ENCODE data around the gene TADA1.
A peak's percentile ranks its signal among the peaks of the same experiment; 100 is the strongest.
"Not testable (repeated sequence)": the region's sequence is repeated elsewhere in the genome, so short reads cannot be mapped to it uniquely, and the experiment has no call there.

TADA1 gene

GRCh38 chr1:166839600-166840308, 36.3 kb downstream of the TADA1 start:
- Mint-ChIP-seq H3K4me3 (peak overlapping the region; percentile 87), H3K4me1 (peaks cover 50% of the 10 kb centered on the region), H3K9me3 (no peaks in the 10 kb centered on the region), H3K36me3 (peaks cover 17% of the 10 kb centered on the region), H3K27me3 (no peaks in the 10 kb centered on the region), H3K27ac (peak overlapping the region; percentile 80)

GRCh38 chr1:166838766-166839599, 37.1 kb downstream of the TADA1 start, which contains the start of gene POGK:
POGK (plus strand) TSS chr1:166839475; CDS start chr1:166840957, 1,482 bp downstream.
- no peaks in the 10 kb centered on the region for H3K27me3 Mint-ChIP-seq
- peaks cover 42% of the 10 kb centered on the region for H3K4me1 Mint-ChIP-seq

GRCh38 chr1:166836733-166837132, 39.3 kb downstream of the TADA1 start:
- H3K27me3 Mint-ChIP-seq = no peaks in the 10 kb centered on the region
- H3K9me3 Mint-ChIP-seq = no peaks in the 10 kb centered on the region
- H3K36me3 Mint-ChIP-seq = peaks cover 7% of the 10 kb centered on the region
- peaks cover 25% of the 10 kb centered on the region for H3K4me1 Mint-ChIP-seq
- H3K4me3 Mint-ChIP-seq = no peak overlapping the region
- no peak overlapping the region for H3K27ac Mint-ChIP-seq

More at GRCh38 chr1:166838766-166839599, 37.1 kb downstream of the TADA1 start, which contains the start of gene POGK:
- H3K9me3 Mint-ChIP-seq = no peaks in the 10 kb centered on the region
- H3K27ac Mint-ChIP-seq = peak within 1 kb of the TSS; percentile 96
- peaks cover 11% of the 10 kb centered on the region for H3K36me3 Mint-ChIP-seq
- peak within 1 kb of the TSS; percentile 96 for H3K4me3 Mint-ChIP-seq

- H3K27me3 Mint-ChIP-seq, H3K27ac Mint-ChIP-seq, H3K36me3 Mint-ChIP-seq, H3K4me3 Mint-ChIP-seq, H3K4me1 Mint-ChIP-seq: not testable (repeated sequence)
- H3K9me3 Mint-ChIP-seq = peaks cover 14% of the 10 kb centered on the region
Observed at GRCh38 chr1:166829762-166830161, 46.3 kb downstream of the TADA1 start.

- Mint-ChIP-seq H3K36me3 (peaks cover 5% of the 10 kb centered on the region), H3K4me3 (no peak overlapping the region), H3K27ac (no peak overlapping the region), H3K4me1 (no peaks in the 10 kb centered on the region), H3K9me3 (peaks cover 14% of the 10 kb centered on the region), H3K27me3 (peaks cover 2% of the 10 kb centered on the region)
Observed at GRCh38 chr1:166827426-166827825, 48.6 kb downstream of the TADA1 start.

- H3K36me3 Mint-ChIP-seq = peaks cover 5% of the 10 kb centered on the region
- no peaks in the 10 kb centered on the region for H3K27me3 Mint-ChIP-seq
- no peak overlapping the region for H3K4me3 Mint-ChIP-seq
- H3K9me3 Mint-ChIP-seq = peaks cover 9% of the 10 kb centered on the region
- H3K4me1 Mint-ChIP-seq = no peaks in the 10 kb centered on the region
- no peak overlapping the region for H3K27ac Mint-ChIP-seq
Observed at GRCh38 chr1:166822385-166822784, 53.7 kb downstream of the TADA1 start.

GRCh38 chr1:166819974-166820373, 56.1 kb downstream of the TADA1 start:
- H3K4me3 Mint-ChIP-seq = no peak overlapping the region
- H3K27ac Mint-ChIP-seq = no peak overlapping the region
- no peaks in the 10 kb centered on the region for H3K4me1 Mint-ChIP-seq
- no peaks in the 10 kb centered on the region for H3K27me3 Mint-ChIP-seq
- H3K9me3 Mint-ChIP-seq = no peaks in the 10 kb centered on the region
- H3K36me3 Mint-ChIP-seq = peaks cover 5% of the 10 kb centered on the region

GRCh38 chr1:166814611-166815010, 61.5 kb downstream of the TADA1 start:
- Mint-ChIP-seq H3K27me3 (peaks cover 4% of the 10 kb centered on the region), H3K4me3 (no peak overlapping the region), H3K27ac (no peak overlapping the region), H3K4me1 (no peaks in the 10 kb centered on the region), H3K9me3 (no peaks in the 10 kb centered on the region), H3K36me3 (peaks cover 2% of the 10 kb centered on the region)

- Mint-ChIP-seq H3K27ac (no peak overlapping the region), H3K27me3 (peaks cover 4% of the 10 kb centered on the region), H3K4me3 (no peak overlapping the region), H3K9me3 (no peaks in the 10 kb centered on the region), H3K36me3 (no peaks in the 10 kb centered on the region), H3K4me1 (no peaks in the 10 kb centered on the region)
Observed at GRCh38 chr1:166813508-166814223, 62.4 kb downstream of the TADA1 start.

GRCh38 chr1:166811691-166812090, 64.4 kb downstream of the TADA1 start:
- no peaks in the 10 kb centered on the region for H3K36me3 Mint-ChIP-seq
- H3K9me3 Mint-ChIP-seq = no peaks in the 10 kb centered on the region
- peaks cover 4% of the 10 kb centered on the region for H3K27me3 Mint-ChIP-seq
- H3K27ac Mint-ChIP-seq = no peak overlapping the region
- H3K4me3 Mint-ChIP-seq = no peak overlapping the region
- no peaks in the 10 kb centered on the region for H3K4me1 Mint-ChIP-seq

- Mint-ChIP-seq H3K9me3 (no peaks in the 10 kb centered on the region), H3K4me3 (no peak overlapping the region), H3K36me3 (no peaks in the 10 kb centered on the region), H3K4me1 (no peaks in the 10 kb centered on the region), H3K27me3 (peaks cover 3% of the 10 kb centered on the region), H3K27ac (no peak overlapping the region)
Observed at GRCh38 chr1:166808952-166809351, 67.1 kb downstream of the TADA1 start.
